HG02885 (cell line): Measurements from ENCODE around the gene SCT.

Experiments used
- ATAC-seq: cut with Tn5 transposase; IDR thresholded peaks from one replicate; pipeline ENCODE4 v1.9.1; 2021; ENCODE audit warnings: mild to moderate bottlenecking; ENCODE audit not compliant: unreplicated experiment, poor library complexity

Gene SCT

GRCh38 chr11:592501-592900 is 34.5 kb downstream of the SCT start:
- no peak for ATAC-seq

GRCh38 chr11:590997-591396 is 36.0 kb downstream of the SCT start:
- ATAC-seq, result no peak

GRCh38 chr11:589798-590197 is 37.2 kb downstream of the SCT start:
- ATAC-seq, result no peak

- no peak for ATAC-seq
Measured at GRCh38 chr11:587978-588380, 39.0 kb downstream of the SCT start.

- no peak for ATAC-seq
Measured at GRCh38 chr11:587546-587945, 39.4 kb downstream of the SCT start.

- ATAC-seq, result no peak
Measured at GRCh38 chr11:586376-587316, 40.3 kb downstream of the SCT start.

GRCh38 chr11:584287-584686 is 42.7 kb downstream of the SCT start:
- no peak for ATAC-seq

- no peak for ATAC-seq
Measured at GRCh38 chr11:581752-582151, 45.2 kb downstream of the SCT start.

- no peak for ATAC-seq
Measured at GRCh38 chr11:581342-581741, 45.6 kb downstream of the SCT start.

- ATAC-seq, result no peak
Measured at GRCh38 chr11:579830-580601, 47.0 kb downstream of the SCT start.

- ATAC-seq, result no peak
Measured at GRCh38 chr11:578276-579035, 48.5 kb downstream of the SCT start.

- ATAC-seq, result no peak
Measured at GRCh38 chr11:577611-577894, 49.4 kb downstream of the SCT start.

- ATAC-seq, result no peak
Measured at GRCh38 chr11:576811-577610, 50.0 kb downstream of the SCT start.
